ENCODE results near the gene KRT82.

KRT82 gene

DNA sequence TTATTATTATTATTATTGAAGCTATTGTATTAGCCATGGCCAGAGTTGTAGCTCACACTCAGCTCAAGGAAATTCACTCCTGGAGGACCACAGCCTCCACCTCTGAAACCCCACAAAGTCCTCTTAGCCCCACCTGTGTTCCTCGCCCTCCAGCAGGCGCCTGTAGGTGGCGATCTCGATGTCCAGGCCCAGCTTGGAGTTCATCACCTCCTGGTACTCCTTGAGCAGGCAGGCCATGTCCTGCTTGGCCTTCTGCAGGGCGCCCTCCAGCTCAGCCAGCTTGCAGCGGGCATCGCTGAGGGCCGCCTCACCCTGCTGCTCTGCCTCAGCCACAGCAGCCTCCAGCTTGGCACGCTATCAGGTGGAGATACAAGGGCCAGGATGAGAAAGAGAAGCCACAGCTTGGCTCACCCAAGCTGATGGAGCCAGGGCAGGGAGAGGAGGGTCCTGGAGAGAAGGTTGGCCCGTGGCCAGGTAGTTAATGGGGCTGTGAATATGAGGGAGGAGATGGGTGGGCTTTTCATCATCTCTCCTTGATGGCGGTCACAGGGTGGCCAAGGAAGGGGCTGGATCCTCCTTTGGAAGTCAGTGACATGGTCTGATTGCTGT is 43.9 kb downstream of the KRT82 start:
- DNase-seq (ENCODE audit: low read depth in 2 of 2, low spot score in 1 of 2), result no peak

DNA sequence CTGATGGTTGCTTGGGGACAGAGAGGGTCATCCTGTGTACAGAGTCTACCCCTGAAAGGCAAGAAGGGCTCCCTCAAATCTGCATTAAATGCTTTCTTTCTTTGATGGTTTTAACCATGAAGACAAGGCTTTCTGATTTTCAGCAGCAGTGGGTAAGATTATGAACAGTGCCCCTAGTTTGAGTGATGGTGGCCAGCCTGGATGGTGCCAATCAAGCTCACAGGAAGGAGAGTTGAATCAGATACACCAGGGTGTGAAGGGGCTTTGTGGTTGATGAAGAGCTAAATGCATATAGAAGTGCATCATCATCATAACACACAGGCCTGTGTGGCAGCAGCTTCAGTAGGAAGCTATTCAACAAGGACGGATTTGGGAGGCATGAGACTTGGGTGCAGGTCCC is 44.6 kb downstream of the KRT82 start:
- DNase-seq (ENCODE audit: low read depth in 2 of 2, low spot score in 1 of 2), result no peak

- DNase-seq (ENCODE audit: low read depth in 2 of 2, low spot score in 1 of 2), result no peak
Measured at GRCh38 chr12:52360663-52361271, 45.4 kb downstream of the KRT82 start.

DNA sequence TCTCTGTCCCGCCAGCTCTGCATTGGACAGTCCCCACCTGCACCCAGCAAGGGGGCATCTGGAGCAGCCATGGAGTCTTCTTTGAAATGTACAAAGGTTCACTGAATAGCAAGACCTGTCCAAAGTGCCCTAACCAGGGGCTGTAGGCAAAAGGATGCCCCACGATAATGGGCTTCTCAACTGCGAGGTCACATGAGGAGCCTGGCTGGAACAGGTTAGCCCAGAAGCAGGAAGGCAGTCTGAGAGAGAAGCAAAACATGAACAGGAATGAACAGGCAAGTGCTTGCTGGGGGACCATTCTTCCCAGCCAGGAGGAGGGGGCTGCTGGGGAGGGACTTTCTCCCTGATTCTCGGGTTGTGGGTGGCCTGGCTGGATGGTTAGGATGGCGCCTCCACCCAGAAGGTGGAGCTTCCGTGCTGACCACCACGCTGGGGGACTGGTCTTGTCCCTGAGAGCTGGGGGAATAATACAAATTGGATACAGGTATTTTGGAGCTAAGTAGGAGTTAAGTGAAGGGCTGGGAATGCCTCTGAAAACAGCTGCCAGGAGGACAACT is 46.0 kb downstream of the KRT82 start:
- no peak for DNase-seq (ENCODE audit: low read depth in 2 of 2, low spot score in 1 of 2)

DNA sequence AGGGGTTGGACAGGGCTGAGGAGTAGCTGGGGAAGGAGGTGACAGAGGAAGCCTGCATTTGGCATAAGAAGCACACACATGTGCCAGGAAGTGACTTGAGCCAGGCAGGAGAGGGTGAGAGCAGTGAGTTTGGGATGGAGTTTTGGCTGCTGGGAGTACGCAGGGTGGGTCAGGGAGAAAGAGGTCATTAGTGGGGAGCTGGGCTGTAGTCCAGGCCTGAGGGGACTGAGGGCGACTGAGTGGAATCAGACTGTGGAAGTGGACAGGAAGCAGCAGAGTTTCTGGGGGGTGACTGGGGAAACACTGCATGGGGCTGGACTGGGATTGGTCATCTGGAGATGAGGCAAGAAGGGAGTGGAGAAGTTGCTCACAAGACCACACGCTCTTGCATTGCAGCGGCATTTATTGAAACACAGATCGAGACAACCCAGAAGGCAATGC is 46.5 kb downstream of the KRT82 start:
- no peak for DNase-seq (ENCODE audit: low read depth in 2 of 2, low spot score in 1 of 2)

DNA sequence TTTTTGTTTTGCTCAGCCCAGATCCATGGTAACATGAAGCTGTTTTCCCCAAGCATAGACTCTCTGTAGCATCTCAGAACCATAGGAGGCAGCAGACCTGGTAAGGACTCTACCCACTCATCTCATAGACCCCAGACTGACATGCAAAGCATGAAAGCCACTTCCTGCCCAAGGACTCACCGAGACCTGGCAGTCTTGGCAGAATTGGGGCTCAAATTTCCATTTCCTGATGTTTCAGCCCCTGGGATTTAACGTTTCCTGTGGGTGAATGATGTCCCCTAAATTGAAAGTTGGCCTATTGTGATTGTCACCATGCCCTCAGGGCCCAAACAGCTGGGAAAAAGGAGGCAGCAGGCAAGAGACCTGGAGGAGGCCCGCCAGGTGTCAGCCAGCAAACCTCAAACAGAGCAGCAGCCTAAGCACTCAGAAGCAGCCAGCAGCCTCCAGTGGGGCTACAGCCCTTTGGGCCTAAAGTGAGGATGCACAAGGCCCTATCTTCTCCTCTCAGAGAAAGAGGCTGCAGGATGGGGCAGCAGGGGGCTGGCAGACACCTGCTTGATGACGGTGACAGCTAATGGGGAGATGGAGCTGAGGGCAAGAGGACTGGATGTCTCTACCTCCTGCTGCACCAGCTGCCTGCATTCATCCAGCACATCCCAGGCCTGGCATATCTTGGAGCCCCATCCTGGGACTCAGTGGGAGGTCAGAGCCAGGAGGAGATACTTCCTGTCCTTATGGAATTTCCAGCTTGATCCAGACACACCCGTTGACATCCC is 47.4 kb downstream of the KRT82 start:
- DNase-seq (ENCODE audit: low read depth in 2 of 2, low spot score in 1 of 2), result no peak

DNA sequence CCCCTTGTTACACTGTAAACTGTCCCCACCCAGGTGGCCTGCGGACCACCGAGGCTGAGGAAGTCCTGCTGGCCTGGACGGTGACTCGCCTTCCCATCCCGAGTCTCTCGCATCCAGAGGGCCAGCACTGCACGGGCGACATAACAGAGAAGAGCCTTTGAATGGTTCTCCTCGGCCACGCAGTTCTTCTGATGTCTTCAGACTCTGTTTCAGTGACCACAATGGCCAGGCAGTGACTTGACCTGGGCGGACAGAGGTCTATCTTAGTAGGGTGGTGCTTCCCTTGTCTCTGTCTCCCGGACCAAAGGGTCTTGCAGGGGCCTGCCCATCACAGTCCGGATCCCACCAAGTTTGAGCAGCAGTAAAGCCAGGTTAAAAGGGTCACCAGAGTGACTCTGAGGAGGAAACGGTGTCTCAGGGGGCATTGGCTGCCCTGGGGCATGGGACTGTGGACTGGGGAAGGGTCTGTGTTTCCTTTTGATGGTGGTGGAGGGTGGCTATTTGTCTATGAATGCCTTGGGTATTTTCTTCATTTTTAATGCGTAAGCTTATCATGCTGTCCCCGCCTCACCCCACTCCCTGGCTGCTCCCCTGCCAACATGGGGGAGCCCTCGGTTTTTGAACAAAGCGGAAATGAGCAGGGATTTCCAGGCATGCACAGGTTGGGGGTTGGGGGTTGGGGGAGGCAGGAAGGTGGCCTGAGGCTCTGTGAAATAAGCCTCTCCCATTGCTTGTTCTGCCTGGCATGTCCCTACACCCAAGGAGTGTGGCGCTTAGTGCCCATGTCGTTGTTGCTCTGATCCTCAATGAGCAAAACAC is 49.2 kb downstream of the KRT82 start:
- no peak for DNase-seq (ENCODE audit: low read depth in 2 of 2, low spot score in 1 of 2)

DNA sequence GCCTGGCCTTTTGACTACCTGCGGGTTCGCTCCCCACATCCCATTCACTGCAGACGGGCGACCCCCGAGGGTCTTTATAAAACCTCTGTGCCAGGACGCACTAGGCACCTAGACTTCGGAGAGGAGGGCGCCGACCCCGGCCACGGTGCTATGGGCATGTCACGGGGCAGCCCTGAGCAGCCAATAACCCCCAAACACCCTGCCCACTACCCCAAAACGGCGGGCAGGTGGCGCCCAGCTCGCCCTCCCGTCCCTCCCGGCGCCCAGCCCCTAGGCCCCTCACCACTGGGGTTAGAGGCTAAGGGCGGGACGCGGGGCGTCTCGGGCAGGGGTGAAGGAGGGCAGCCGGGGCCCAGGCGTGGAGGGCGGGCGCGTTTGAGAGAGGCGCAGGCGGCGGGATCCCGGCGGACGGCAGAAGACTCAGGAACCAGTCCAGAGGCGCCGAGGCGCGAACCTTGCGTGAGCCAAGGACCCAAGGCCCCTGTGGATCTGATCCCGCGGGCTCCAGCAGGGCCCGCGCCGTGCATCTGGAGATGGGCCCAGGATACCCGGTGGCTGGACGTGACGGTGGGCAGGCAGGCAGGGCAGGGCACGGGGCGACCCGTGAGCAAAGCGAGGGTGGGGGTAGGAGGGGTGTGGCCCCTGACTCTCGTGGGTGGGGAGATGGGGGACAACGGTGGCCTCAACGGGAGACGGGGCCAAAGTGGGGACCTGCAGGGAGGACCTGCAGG is 49.9 kb downstream of the KRT82 start:
- no peak for DNase-seq (ENCODE audit: low read depth in 2 of 2, low spot score in 1 of 2)

GRCh38 chr12:52355176-52355575 is 51.0 kb downstream of the KRT82 start:
- no peak for DNase-seq (ENCODE audit: low read depth in 2 of 2, low spot score in 1 of 2)

DNA sequence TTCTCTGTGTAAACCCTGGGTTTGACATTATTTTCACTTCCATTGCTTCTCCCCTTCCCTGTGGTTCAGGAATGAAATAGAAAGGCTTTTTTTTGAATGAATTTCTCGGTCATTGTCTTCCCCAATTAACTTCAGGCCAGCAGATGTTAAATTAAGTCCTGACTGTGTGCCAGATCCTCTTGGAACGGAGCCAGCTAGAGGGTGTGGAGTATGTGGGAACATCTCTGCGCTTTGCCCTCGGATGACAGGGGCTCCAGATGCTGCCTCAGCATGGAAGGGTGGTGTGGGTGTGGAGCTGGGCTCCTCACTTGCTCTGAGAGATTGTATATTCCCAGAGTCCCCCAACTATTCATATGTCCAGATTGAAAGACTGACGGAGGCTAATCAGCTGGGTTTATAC is 51.9 kb downstream of the KRT82 start:
- no peak for DNase-seq (ENCODE audit: low read depth in 2 of 2, low spot score in 1 of 2)

- no peak for DNase-seq (ENCODE audit: low read depth in 2 of 2, low spot score in 1 of 2)
Measured at GRCh38 chr12:52353766-52354165, 52.4 kb downstream of the KRT82 start.

DNA sequence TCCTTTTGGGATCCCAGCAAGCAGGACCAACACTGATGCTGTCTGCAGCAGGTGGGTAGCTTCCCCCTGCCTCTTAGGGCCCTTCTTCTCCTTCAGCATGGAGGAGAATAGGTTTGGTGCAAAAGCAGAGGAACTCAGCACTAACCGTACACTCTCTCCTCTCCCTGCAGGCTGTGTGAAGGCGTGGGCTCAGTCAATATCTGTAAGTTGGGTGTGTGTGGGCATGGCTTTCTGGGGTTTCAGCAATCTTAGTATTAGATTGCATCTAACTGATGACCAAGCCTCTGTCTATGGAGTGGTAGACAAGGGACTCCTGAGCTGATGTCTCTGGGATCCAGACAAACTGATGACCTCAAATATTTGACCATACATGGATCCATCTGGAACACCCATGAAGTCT is 53.2 kb downstream of the KRT82 start:
- no peak for DNase-seq (ENCODE audit: low read depth in 2 of 2, low spot score in 1 of 2)

GRCh38 chr12:52351196-52352059 is 54.7 kb downstream of the KRT82 start:
- peak; percentile 19 to 41 for DNase-seq (ENCODE audit: low read depth in 2 of 2, low spot score in 1 of 2)

- no peak for DNase-seq (ENCODE audit: low read depth in 2 of 2, low spot score in 1 of 2)
Measured at GRCh38 chr12:52350786-52351185, 55.3 kb downstream of the KRT82 start.

- no peak for DNase-seq (ENCODE audit: low read depth in 2 of 2, low spot score in 1 of 2)
Measured at GRCh38 chr12:52350021-52350620, 56.0 kb downstream of the KRT82 start.

GRCh38 chr12:52349196-52349595 is 56.9 kb downstream of the KRT82 start:
- no peak for DNase-seq (ENCODE audit: low read depth in 2 of 2, low spot score in 1 of 2)

GRCh38 chr12:52347551-52348510 is 58.3 kb downstream of the KRT82 start:
- DNase-seq (ENCODE audit: low read depth in 2 of 2, low spot score in 1 of 2), result no peak

GRCh38 chr12:52347016-52347415 is 59.1 kb downstream of the KRT82 start:
- DNase-seq (ENCODE audit: low read depth in 2 of 2, low spot score in 1 of 2), result no peak
